ENCODE data around the gene KIAA0753. TPM values are rescaled to one million over a fixed set of nuclear protein-coding genes. Genes with fewer than 3 reads are reported as not detected.

Gene KIAA0753
- total RNA-seq, 1 experiment from 2014 or later, result 7.4 TPM

GRCh38 chr17:6548578-6549330 is 91.8 kb downstream of the KIAA0753 start:
- DNase-seq (ENCODE audit: low spot score), result no peak

GRCh38 chr17:6548034-6548433 is 92.5 kb downstream of the KIAA0753 start:
- DNase-seq (ENCODE audit: low spot score), result no peak

- DNase-seq (ENCODE audit: low spot score), result no peak
Measured at GRCh38 chr17:6547336-6547735, 93.2 kb downstream of the KIAA0753 start.

DNA sequence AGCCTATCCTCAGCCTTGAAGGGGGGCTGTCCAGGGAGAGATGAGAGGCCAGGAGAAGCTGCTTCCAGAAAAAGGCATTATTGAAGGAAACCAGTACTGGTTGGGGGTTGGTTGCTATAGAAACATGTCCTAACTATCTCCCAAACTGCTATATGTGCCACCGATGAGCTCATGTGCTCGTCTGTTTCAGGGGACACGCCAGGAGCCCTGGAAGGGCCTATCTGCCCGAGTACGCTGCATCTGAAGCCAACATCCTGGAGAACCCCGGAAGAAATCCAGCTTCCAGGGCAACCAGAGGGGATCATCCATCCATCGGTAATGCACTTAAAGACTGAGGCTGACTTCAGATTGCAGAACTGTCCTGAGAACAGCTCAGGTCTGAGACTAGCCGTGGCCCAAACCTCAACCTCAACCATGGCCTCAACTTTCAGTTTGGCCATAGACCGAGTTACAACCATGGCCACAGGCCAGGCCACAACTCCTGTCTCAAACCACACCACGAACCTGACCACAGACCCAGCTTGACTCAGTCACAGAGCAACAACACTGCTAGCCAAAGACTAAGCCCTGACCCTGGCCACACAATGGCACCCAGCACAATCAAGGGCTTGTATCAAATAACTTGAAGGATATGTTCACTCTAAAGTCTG is 94.3 kb downstream of the KIAA0753 start:
- no peak for DNase-seq (ENCODE audit: low spot score)

DNA sequence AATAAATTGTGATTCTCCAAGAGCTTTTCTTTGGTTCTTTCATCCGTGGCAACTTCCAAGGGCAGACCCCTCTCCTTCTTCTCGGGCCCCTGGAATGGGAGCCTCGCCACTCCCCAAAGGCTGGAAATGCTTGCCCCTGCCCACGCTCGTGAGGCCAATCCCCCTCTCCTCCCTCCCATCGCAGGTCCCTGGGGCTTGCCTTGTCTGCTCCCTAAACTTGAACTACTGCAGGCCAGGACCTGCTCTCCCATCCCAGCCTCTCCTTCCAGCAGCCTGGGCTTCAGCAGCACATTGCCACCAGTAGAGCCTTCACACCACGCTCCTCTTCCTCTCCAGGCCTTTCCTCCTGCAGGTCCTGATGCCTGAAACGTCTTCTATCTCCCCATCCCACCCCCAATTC is 95.2 kb downstream of the KIAA0753 start:
- DNase-seq (ENCODE audit: low spot score), result no peak

DNA sequence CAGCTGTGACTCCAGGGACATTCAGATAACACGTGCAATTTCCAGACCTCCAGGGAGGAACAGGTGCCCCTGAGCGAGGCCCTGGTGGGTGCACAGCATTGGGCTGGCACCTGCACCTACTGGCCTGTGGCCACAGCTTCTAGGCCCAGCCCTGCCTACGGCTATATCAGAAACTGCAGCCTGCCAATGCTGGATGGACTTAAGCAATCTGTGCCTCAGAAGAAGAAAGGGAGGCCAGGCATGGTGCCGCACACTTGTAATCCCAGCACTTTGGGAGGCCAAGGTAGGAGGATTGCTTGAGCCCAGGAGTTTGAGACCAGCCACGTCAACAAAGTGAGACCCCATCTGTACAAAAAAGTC is 96.5 kb downstream of the KIAA0753 start:
- DNase-seq (ENCODE audit: low spot score), result no peak

DNA sequence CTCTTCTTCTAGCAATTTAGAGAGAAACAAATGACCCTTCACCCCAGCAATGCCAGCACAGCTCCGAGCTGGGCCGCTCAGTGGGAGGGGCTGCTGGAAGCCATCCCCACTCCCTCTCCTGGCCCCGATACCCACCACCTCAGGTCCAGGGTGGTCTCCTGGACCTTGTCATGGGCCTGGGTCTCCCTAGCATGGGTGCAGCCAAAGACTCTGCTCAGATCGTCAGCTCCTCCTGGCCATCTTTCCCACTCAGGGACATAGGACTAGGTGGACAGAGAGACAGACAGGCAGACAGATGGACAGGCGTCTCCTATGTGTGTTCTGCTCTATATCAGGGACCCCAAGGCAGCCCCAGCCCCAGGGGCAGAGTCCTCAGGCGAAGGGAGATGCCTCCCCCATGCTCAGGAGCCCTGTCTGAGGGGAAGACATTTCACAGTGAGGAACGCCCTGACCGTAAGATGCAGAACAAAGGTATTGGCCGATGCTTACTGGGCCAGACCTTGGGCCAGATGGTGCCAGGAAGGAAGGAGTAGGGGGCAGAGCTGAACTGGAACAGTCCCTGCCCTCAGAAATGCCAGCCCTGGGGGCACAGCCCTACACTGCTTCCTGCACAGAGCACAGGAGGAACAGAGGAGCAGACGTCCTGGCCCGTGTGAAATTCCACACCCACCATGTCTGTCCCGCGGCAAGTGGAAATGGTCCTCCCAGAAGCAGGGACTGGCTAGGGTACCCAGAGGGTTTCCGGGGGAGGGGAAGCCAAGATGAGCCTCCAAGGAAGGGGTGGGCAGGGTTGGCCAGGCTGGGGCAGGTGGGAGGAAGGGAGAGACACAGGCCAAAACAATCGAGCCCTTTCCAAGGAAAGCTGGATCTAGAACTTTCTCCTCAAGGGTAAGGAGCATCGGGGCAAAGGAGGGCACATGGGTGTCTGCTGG is 97.2 kb downstream of the KIAA0753 start:
- no peak for DNase-seq (ENCODE audit: low spot score)

- DNase-seq (ENCODE audit: low spot score), result no peak
Measured at GRCh38 chr17:6542577-6542976, 97.9 kb downstream of the KIAA0753 start.

DNA sequence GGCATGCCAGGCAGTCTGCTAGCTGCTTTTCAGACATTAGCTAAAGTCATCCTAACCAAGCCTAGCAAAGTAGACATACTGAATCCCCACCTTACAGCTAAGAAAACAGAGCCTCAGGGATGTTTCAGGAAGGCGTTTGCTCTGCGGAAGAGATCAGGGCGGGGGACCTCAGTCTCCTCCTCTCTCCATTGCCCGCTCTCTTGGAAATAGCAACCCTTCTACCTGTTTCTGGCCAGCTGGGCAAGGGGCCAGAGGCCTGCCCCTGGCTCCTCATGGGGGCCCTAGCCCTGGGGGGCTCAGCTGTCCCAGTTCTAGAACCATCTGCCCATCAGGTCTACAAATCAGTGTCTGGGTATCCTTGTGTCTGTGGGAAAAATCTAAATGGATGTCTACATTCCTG is 98.6 kb downstream of the KIAA0753 start:
- no peak for DNase-seq (ENCODE audit: low spot score)

DNA sequence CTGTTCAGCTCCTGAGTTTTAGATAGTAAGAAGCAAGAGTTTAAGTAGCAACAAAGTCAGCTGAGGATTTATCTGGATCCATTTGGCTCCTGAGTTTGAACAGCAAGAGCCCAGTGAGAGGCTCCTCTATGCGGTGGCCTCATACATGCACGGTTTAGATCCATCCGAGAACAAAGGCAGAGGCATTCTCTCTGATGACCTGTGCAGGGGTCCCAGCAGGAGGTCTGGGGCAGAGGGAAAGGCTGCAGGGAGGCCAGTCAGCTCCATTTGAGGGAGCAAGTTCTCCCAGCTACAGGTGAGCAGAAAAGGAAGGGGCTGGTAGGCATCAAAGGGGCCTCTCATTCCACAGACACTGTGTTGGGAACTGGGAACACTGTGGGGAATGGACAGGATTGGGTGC is 100.6 kb downstream of the KIAA0753 start:
- DNase-seq (ENCODE audit: low spot score), result no peak

DNA sequence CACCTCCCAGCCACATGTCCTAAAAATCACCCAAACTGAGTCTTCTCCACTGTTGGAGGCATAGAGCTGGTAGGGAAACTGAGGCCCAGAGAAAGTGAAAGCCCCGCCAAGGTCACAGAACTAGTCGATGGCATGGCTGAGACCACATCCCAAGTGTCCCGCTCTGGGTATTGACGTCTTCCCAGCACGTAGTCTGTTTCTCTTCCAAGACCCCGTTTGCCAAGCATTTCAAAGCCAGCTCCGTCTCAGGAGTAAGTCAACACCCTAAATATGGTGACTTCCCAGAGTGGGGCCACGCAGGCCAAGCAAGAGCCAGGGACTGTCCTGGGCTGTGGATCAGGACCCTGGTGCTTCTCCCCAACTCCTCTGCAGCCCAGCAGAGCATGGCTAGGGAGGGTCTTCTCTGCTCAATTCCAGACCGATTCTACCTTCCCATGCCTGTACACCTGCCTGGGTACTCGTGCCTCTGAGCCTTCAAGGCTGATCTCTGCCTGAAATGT is 103.9 kb downstream of the KIAA0753 start:
- DNase-seq (ENCODE audit: low spot score), result no peak

DNA sequence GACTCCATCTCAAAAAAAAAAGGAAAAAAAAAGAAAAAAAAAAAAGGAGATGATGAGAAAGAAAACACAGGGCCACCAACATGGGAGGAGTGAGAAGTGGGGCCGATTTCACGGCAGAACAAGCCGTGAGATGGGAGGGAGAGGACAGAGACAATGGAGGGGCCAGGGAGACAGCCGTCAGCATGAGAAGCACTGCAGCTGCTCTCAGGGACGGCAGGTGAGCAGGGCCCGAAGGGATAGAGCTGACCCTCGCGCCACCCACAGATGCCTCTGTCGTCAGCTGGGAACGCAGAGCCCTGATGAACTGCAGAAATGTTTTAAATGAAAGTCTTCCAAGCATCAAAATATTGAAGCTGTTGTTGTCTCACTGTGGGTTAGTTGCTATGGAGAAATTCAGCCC is 104.5 kb downstream of the KIAA0753 start:
- no peak for DNase-seq (ENCODE audit: low spot score)

DNA sequence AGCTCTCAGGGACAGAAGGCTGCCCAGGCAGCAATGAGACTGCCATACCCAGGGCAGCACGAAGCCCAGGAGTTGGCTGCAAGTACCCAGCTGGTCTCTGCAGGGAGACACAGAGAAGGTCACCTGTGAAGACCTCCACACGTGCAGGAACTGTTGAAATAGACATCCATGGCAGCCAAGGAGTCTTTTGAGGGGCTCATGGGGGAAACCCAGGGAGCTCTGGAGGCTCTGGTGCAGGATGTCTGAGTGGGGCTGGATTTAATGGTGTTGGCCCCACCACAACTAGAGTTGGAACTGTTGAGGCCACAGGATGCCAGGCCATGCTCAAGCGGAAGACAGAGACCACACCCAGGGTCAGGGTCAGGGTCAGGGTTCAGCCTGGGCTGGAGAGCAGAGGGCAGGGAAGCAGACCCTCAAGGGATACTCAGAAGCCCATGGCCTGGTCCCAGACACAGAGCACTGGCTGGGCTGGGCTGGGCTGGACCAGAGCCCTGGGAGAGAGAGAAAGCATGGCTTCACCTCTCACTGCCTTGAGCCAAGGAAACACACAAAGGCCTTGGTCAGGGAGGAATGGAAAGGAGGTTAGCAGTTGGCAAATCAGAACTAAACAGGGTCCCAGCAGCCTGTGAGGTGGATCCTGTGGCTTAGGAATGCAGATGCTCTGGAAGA is 105.5 kb downstream of the KIAA0753 start:
- no peak for DNase-seq (ENCODE audit: low spot score)

DNA sequence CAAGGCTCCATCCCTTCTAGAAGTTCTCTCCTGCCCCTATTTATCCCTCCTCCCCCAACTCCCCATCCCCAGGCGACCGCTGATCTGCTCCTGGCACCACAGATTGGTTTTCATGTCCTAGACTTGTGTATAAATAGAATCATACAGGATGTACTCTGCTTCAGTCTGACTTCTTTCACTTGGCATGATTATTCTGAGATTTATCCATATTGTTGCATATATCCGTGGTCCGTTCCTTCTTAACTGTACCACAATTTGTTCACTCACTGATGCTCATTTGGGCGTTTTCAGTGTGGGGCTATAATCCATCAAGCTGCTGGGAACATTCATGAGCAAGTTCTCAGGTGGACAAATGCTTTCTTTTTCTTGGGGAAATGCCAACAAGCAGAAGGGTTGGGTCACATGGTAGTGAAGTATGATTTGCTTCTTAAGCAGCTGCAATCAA is 108.0 kb downstream of the KIAA0753 start:
- no peak for DNase-seq (ENCODE audit: low spot score)

GRCh38 chr17:6531575-6531974 is 108.9 kb downstream of the KIAA0753 start:
- DNase-seq (ENCODE audit: low spot score), result no peak

GRCh38 chr17:6530324-6530920 is 110.1 kb downstream of the KIAA0753 start:
- DNase-seq (ENCODE audit: low spot score), result no peak

DNA sequence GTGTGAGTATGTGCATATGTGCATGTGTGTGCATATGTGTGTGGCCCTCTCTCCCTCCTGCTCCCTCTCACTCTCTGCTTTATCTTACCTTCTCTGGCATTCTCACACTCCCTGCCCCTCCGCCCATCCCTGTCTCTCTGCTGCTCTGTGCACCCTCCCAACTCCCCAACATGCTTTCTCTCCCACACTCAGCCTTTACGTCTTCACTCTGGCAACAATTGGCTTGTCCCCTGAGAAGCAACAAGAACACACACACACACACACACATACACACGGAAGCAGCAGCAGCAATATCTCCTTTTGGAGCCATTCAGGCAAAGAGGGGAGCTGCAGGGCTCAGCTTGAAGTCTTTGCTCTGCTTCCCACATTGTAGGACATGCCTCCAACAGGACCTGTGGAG is 112.0 kb downstream of the KIAA0753 start:
- no peak for DNase-seq (ENCODE audit: low spot score)

Measured in HT-29 (cell line).